ENCODE data around the gene APBB2. TPM values are rescaled to one million over a fixed set of nuclear protein-coding genes. Genes with fewer than 3 reads are reported as not detected.

APBB2 gene
- total RNA-seq, 4 donors from 2014 or later = 42.4 to 95.8 (median 51.3) TPM

DNA sequence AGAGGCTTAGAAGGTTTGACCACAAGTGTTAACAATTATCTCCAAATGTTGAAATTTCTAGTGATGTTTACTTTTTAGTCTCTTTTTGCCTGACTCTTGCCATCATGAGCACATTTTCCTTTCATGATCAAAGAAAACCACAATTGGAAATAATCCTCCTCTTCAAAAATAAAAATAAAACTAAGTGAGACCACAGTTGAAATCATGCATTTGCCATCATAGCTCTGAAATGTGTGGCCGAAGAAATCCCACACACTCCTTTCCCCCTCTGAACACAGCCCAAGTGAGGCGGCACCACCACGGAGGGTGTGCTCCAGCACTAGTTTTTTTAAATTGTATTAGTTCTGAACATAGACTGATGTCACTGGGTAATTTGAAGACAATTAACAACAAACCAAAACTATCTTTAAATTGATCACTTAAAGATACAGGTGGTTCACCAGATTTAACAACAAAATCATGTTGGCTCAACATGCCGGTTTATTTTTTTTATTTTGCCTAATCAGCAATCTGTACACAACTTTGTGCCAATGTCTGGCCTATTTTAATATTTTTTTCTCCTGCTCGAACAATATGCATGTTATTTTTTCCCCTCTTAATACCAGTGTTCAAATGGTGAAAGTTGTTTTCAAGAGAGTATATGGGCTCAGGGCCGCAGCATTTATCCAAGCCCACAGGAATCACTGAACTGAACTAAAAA, 17.6 kb downstream of the APBB2 start:
- Histone ChIP-seq H3K27me3 (no peaks in the 10 kb centered on the region), H3K4me3 (no peak overlapping the region), H3K4me1 (peaks cover 12% of the 10 kb centered on the region), H3K36me3 (no peaks in the 10 kb centered on the region), H3K27ac (no peak overlapping the region), H3K9me3 (no peaks in the 10 kb centered on the region)
- TF ChIP-seq POLR2AphosphoS5 (IDR thresholded peaks at IDR 0.05) = no peak
- TF ChIP-seq, protein P1, sequence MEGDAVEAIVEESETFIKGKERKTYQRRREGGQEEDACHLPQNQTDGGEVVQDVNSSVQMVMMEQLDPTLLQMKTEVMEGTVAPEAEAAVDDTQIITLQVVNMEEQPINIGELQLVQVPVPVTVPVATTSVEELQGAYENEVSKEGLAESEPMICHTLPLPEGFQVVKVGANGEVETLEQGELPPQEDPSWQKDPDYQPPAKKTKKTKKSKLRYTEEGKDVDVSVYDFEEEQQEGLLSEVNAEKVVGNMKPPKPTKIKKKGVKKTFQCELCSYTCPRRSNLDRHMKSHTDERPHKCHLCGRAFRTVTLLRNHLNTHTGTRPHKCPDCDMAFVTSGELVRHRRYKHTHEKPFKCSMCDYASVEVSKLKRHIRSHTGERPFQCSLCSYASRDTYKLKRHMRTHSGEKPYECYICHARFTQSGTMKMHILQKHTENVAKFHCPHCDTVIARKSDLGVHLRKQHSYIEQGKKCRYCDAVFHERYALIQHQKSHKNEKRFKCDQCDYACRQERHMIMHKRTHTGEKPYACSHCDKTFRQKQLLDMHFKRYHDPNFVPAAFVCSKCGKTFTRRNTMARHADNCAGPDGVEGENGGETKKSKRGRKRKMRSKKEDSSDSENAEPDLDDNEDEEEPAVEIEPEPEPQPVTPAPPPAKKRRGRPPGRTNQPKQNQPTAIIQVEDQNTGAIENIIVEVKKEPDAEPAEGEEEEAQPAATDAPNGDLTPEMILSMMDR (IDR thresholded peaks at IDR 0.05) = no peak
- no peak for TF ChIP-seq POLR2A (IDR thresholded peaks at IDR 0.05)
- no peak for TF ChIP-seq EP300 (IDR thresholded peaks at IDR 0.05)
- DNase-seq (ENCODE audit: low spot score in 2 of 2) = no peak
- WGBS = 55% methylated on average over 6 of the region's 6 CpGs

DNA sequence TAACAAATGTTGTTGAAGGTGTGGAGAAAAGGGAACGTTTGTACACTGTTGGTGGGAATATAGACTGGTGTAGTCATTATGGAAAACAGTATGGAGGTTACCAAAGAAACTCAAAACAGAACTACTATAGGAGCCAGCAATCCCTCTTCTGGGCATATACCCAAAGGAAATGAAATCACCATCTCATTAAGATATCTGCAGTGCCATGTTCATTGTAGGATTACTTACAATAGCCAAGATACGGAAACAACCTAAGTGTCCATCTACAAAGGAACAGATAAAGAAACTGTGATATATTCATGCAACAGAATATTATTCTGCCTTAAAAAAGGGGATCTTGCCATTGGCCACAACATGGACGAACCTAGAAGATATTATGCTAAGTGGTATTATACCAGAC, 22.2 kb downstream of the APBB2 start:
- no peak for TF ChIP-seq POLR2AphosphoS5 (IDR thresholded peaks at IDR 0.05)
- TF ChIP-seq EP300 (IDR thresholded peaks at IDR 0.05) = no peak
- TF ChIP-seq, protein P1 (IDR thresholded peaks at IDR 0.05) = no peak
- no peak for TF ChIP-seq POLR2A (IDR thresholded peaks at IDR 0.05)
- H3K4me3 ChIP-seq = no peak overlapping the region
- H3K27me3 ChIP-seq = no peaks in the 10 kb centered on the region
- H3K4me1 ChIP-seq = peaks cover 7% of the 10 kb centered on the region
- H3K27ac ChIP-seq = no peak overlapping the region
- no peaks in the 10 kb centered on the region for H3K36me3 ChIP-seq
- WGBS = 69% methylated on average over 3 of the region's 3 CpGs
- DNase-seq (ENCODE audit: low spot score in 2 of 2) = no peak
- no peaks in the 10 kb centered on the region for H3K9me3 ChIP-seq

GRCh38 chr4:41189666-41190065, 24.7 kb downstream of the APBB2 start:
- TF ChIP-seq EP300 (IDR thresholded peaks at IDR 0.05) (no peak), POLR2A (IDR thresholded peaks at IDR 0.05) (no peak), POLR2AphosphoS5 (IDR thresholded peaks at IDR 0.05) (no peak)
- TF ChIP-seq, protein P1 (IDR thresholded peaks at IDR 0.05) = no peak
- H3K4me3 ChIP-seq = no peak overlapping the region
- no peak overlapping the region for H3K27ac ChIP-seq
- no peaks in the 10 kb centered on the region for H3K36me3 ChIP-seq
- peaks cover 15% of the 10 kb centered on the region for H3K4me1 ChIP-seq
- WGBS = 65% methylated on average over 2 of the region's 2 CpGs
- no peaks in the 10 kb centered on the region for H3K9me3 ChIP-seq
- no peak for DNase-seq (ENCODE audit: low spot score in 2 of 2)
- no peaks in the 10 kb centered on the region for H3K27me3 ChIP-seq

- Histone ChIP-seq H3K9me3 (no peaks in the 10 kb centered on the region), H3K36me3 (no peaks in the 10 kb centered on the region), H3K27ac (no peak overlapping the region), H3K4me3 (no peak overlapping the region), H3K4me1 (peaks cover 15% of the 10 kb centered on the region), H3K27me3 (no peaks in the 10 kb centered on the region)
- WGBS = 61% methylated on average over 2 of the region's 2 CpGs
- TF ChIP-seq POLR2A (IDR thresholded peaks at IDR 0.05) (no peak), EP300 (IDR thresholded peaks at IDR 0.05) (no peak), POLR2AphosphoS5 (IDR thresholded peaks at IDR 0.05) (no peak)
- TF ChIP-seq, protein P1 (IDR thresholded peaks at IDR 0.05) = no peak
- DNase-seq (ENCODE audit: low spot score in 2 of 2) = no peak
Measured at GRCh38 chr4:41189076-41189475, 25.3 kb downstream of the APBB2 start.

DNA sequence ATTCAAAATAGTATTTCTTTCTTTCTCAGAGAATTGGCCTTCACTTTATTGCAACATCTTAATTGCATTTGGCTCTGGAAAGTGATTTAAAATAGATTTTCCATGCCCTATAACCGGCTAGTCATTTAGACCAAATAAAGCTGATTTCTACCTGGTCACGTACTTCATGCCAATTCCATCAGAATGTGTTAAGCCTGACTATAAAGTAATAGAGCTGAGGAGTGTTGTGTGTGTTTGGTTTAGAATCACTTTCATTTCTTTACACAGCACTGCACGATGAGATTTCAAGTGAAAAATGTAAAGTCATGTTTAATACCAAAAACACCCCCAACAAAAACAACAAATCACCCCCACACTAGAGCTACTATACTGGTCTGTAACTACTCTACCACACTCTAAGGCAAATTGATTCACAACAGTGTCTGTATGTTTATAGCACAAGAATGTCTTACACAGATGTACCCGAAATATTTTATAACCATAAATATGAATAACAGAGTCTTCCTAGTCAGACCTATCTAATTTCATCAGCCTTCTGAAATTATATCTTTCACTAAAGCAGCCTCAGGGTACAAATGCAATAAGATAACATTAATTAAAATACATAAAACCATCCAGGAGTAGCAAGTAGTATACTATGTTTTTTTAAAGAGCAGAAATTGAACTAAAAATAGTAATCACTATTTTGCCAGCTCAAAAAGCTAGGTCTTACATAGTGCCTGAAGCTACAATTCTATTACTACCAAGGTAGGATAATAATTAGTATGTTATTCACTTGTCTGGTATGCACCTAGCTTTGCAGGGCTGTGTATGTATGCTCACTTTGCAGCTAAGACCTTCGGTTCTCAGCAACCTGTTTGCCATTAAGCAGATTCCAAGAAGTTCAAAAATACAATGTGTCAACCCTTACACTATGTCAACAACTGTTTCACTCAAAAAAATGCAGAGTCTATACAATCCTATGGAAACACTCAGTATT, 28.4 kb downstream of the APBB2 start:
- DNase-seq (ENCODE audit: low spot score in 2 of 2) = no peak
- H3K4me1 ChIP-seq = peaks cover 15% of the 10 kb centered on the region
- no peaks in the 10 kb centered on the region for H3K27me3 ChIP-seq
- H3K9me3 ChIP-seq = no peaks in the 10 kb centered on the region
- H3K4me3 ChIP-seq = no peak overlapping the region
- H3K36me3 ChIP-seq = no peaks in the 10 kb centered on the region
- WGBS = 22% methylated on average over 5 of the region's 5 CpGs
- H3K27ac ChIP-seq = no peak overlapping the region
- TF ChIP-seq, protein P1 (IDR thresholded peaks at IDR 0.05) = no peak
